GM19372 (cell line): ENCODE results near the gene AHCYL1.

ENCODE experiments used
- ATAC-seq: cut with Tn5 transposase; IDR thresholded peaks from one replicate; pipeline ENCODE4 v1.9.1; 2021; ENCODE audit warnings: mild to moderate bottlenecking, low read depth, moderate library complexity; ENCODE audit not compliant: unreplicated experiment

The AHCYL1 gene

DNA sequence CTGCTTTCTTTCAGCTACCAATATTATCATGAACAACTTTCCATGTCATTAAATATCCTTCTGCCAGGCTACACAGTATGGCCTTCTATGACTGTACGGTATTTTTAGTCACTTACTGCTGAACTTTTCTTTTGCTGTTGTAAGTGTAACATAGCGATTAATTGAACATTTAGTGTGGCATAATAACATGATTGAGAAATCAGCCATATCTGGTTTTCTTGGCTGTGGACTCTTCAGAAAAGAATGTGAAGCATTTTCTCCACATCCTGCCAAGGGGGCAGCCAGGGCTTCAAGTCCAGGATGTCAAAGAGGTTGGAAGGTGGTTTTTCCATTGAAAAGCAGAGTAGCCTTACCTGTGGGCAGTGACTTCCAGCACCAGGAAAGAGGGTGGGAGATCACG lies 8.8 kb upstream of the AHCYL1 start:
- no peak for ATAC-seq

- no peak for ATAC-seq
Observed at GRCh38 chr1:109976762-109977161, 7.8 kb upstream of the AHCYL1 start.

DNA sequence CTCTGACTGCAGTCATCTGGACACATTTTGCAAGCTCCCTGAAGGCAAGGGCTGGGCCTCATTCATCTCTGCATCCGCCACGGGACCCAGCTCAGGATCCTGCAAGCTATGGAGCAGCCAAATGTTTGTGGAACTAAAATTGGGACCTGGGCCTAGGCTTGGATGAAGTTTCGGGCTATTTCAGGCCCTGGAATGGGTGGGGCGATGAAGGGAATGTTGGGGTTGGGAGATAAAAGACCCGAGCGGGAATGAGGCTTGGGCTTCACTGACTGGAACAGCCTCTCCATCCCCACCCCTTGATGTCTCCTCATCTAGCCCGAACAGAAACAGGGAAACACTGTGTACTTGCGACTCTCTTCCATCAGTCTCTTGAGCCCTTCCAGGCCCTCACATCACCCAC lies 7.3 kb upstream of the AHCYL1 start:
- no peak for ATAC-seq

DNA sequence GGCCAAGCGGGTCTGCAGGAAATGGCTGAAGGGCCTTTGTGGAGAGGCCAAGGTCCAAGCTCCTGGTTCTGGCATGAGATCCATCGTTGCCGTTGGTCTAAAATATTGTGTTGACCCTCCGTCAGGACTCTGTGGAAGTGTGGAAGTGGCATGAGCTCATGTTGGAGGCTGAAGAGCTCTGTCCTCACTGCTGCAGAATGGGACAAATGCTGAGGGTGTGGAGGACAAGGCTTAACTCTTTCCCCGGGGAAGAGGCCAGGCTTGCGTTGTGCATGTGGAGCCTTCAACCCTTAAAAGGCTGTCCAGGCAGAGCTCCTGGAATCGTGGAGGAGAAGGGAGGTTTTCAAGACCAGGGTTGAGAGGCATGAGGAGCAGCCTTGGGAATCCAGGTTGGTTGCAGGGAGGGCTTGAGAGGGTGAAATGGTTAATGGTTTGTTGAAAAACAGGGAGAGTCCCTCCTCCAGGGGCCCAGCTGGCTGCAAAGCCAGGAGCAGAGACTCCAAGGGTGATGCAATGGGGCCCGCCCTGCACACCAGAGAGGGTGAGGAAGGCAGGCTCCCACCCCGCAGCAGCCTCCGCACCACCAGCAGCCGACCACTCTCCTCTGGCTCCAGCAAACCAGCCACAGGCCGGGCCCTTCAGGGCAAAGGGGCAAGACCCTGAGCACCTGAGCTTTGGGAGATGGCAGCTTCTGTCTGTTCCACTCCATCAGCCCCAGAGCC lies 6.7 kb upstream of the AHCYL1 start:
- no peak for ATAC-seq

DNA sequence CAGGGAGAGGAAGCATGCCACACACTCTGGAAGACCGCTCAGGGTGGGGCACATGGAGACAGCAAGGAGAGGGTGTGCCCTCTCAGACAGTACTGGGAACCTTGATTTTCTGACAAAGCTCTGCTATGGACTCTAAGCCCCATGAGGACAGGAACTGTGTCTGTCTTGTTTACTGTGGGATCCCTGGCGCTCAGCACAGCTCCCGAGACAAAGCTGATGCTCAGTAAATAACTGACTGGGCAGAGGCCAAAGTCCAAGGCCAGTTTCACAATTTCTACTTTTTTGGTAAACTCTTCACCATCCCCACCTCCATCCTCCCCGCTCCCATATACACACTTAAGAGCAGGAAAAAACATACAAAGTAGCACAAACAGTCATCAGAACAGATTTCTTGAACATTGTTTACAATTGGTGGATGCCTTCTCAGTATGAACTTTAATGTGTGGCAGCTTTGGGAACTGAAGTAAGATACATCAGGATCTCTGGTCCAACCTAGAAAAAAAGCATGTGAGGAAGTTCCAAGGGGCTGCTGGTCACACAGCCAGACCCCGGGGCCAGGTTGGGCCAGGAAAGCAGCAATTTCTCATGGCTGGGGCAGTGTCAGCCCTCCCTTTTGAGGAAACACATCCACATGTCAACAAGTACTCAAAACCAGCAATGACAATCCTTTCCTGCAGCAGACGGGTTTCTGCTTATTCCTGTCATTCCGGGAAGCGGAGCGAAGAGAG lies 5.6 kb upstream of the AHCYL1 start:
- ATAC-seq: no peak

DNA sequence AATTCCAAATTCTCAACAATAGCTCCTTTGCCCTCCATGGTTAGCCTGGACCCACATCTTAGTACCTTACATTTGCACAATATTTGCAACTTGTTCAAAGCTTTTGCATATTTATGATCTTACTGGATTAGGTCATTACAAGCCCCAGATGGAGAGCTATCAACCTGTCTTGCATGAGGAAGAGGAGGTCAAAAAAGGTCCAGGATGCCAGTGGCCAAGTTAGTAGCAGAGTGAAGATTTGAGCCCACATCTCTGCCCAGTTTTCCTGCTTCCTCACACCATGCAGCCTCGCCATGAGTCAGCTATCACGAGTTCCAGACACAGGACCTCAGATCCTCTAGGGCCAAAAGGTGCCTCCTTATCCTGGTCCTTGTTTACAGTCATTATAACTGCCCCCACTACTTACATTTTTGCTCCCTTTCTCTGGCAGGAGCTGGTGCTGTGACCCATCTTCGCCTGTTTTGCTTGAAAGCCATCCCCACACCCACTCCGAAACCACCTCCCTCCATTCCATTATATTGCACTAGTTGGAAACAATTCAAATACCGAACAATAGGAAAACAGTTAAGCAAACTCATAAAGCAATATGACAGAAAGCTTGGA lies 5.0 kb upstream of the AHCYL1 start:
- no peak for ATAC-seq

DNA sequence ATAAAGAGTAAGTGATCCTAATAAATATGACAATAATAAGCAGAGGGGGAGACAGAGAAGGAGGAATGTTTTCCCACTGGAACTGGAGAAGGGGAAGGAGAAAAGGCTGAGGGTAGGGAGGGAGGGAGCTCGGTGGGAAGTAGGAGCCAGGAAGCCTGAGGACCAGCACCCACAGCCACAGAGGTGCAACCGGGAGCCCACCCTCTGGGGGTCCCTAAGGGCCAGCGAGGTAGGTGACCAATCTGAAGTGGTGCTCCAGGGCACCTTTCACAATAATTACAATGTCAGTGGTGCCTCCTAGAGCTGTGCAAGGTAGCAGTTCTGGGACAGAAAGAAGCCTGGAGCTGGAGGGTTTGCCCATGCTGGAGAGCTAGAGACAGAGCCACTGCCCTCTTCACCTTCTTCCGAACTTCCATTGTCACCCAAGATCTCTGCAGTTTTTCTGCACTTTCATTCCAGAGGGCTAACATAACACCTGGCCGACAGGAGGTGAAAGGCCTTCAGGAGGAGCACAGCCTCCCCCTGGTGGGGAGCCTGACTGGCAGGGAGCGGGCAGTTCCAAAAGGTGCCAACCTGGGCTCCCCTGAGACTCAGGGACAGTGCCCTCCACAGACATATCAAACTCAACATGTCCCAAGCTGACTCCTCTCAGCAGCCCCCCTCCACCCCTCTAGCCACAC lies 4.1 kb upstream of the AHCYL1 start:
- no peak for ATAC-seq

DNA sequence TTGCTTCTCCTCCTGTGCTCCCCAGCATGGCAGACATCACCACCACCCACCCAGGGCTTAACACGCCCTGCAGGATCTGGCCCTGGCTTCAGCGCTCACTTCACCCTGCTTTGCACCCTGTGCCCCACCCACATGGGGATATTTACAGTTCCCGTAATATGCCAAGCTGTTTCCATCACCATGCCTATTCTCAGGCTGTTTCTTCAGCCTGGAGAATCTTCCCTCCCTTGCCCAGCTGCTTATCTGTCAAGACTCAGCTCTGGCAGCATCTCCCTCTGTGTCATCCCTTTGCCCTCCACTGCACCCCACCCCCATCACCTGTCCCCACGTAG lies 3.6 kb upstream of the AHCYL1 start:
- ATAC-seq: no peak

- no peak for ATAC-seq
Observed at GRCh38 chr1:109983380-109984189, 980 bp upstream of the AHCYL1 start.

- no peak for ATAC-seq
Observed at GRCh38 chr1:109984190-109984455, 442 bp upstream of the AHCYL1 start.

GRCh38 chr1:109985247-109986053 lies 885 bp downstream of the AHCYL1 start:
- no peak for ATAC-seq

DNA sequence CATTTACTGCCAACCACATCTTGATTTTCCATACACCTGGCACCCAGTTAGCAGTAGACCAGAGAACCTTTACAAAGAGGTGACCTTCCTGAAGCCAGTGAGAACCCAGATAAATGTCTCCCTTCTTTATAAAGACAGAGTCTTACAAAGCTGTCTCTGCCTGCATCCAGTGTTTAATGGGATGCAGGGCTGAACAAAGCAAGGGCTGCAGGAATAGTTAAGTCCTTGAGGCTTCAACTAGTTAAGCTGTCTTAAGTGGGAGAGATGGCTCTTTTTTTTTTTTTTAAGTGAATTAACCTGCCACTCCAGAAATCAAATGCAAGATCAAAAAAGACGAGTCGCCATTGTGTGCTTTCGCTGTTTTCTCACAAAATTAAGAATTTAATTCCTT lies 1.5 kb downstream of the AHCYL1 start:
- ATAC-seq: no peak

DNA sequence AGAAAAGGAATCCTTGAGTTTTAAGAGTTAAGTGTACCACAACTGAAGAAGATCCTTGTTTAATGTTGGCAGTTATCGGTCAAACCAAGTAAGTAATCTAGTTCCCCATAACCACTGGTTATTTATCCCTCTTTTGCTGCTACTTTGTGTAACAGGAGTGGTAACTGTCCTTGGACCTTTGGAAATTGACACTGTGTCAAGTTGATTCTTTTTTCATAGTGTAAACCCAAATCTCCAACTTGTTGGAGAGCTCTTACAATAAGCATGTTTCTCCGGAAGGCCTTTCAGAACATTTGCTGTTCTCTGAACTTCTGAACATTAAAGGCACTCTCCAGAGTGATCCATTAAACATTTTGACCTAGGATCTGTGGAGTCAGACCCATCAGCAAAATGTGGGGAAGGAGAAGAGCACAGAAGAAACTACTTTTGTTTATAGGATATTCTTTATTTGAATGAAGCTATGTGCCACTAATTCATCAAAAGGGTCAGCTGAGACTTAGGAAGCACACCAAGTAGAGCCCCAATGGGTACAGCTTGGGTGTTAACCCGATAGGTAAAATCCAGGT lies 3.9 kb downstream of the AHCYL1 start:
- no peak for ATAC-seq

GRCh38 chr1:109989506-109990301 lies 5.1 kb downstream of the AHCYL1 start:
- ATAC-seq: no peak

- no peak for ATAC-seq
Observed at GRCh38 chr1:109990302-109990653, 5.7 kb downstream of the AHCYL1 start.

DNA sequence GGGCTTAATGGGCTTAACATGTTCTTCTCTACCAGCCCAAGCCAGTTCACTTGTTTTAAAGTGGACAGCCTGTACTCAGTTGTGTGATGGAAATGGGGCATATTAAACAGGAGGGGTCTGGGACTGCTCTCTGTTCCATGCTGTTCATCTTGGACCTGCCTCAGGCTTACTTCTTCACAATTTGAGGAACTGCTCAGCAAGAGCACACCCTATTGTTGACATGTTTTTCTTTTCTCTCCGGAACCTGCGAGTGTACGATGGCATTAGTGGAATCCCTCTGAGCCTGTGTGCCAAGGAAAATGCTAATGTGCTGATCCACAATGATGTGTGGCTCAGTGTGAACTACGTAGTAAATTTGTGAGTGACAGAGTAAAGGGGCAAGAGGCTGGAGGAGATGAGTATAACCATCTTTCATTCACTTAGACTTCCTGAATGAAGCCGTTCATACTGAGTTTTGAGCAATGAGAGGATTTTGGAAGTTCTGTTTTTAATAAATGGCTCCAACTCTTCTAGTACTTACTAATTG lies 6.9 kb downstream of the AHCYL1 start:
- no peak for ATAC-seq

GRCh38 chr1:109993885-109994284 lies 9.3 kb downstream of the AHCYL1 start:
- ATAC-seq: no peak

- no peak for ATAC-seq
Observed at GRCh38 chr1:109994654-109995053, 10.1 kb downstream of the AHCYL1 start.

- ATAC-seq: no peak
Observed at GRCh38 chr1:109995536-109995935, 11.0 kb downstream of the AHCYL1 start.
